K562 (cell line): ENCODE data around the gene TINAGL1. TPM values are rescaled to one million over a fixed set of nuclear protein-coding genes. Genes with fewer than 3 reads are reported as not detected.

Experiments used
- ATAC-seq: fragments of 200-7000 bp; cut with Tn5 transposase; 3 replicates; pipeline ENCODE4 v1.9.1; 2020; ENCODE audit warnings: moderate library complexity
- BruUV-seq: library from RNA; stranded (reverse); fragments of 400-500 nt; replicated peaks from 2 replicates; lab custom pipeline; 2021; lab: Mats Ljungman, UMichigan
- CTCF ChIA-PET: fragments of 300-600 bp; formaldehyde crosslinking; extraction: SDS; loops from one replicate; lab custom pipeline; 2021; ENCODE audit warnings: low intra/inter-chr PET ratio; lab: Yijun Ruan, JAX
- POLR2A ChIA-PET: fragments of 300-600, 350-650 bp; sonication (Branson Sonifier 250); formaldehyde crosslinking; extraction: SDS; loops from one replicate; lab custom pipeline; 2021; ENCODE audit warnings: antibody characterized with exemption, inconsistent platforms; lab: Yijun Ruan, JAX
- DNase-seq, 4 experiments: peaks; one replicate each; pipeline versions ENCODE4 v3.0.0 to v3.0.0-alpha.2; 2011 to 2018; ENCODE audit warnings: low spot score in 3 of 4, mixed read lengths in 3 of 4; ENCODE audit errors: extremely low read depth in 1 of 4
- FAIRE-seq: peaks from 2 replicates; lab custom pipeline; 2011; peaks lifted over from hg19 to GRCh38; lab: Jason Lieb, UNC
- H2AFZ ChIP-seq: 2 replicates; pipeline ENCODE4 v1.6.0; 2011; ENCODE audit warnings: low read depth, low read length, control low read depth, inconsistent platforms
- H3K27ac ChIP-seq: fragments of 200-600 bp; 3 replicates; pipeline ENCODE4 v1.8.0; 2011; ENCODE audit warnings: low read depth, mild to moderate bottlenecking, control low read depth, inconsistent platforms, low read length, moderate library complexity, mixed read lengths; ENCODE audit errors: extremely low read depth
- H3K27me3 ChIP-seq, 2 experiments: fragments of 300-600 bp in 1 of 2; 2 replicates in 1 of 2; 3 replicates in 1 of 2; pipeline versions ENCODE4 v1.6.0 to v1.8.0; 2011; ENCODE audit warnings: inconsistent platforms in 2 of 2, low read length in 2 of 2, mild to moderate bottlenecking in 1 of 2, mixed read lengths in 1 of 2, moderate library complexity in 1 of 2; ENCODE audit not compliant: control insufficient read depth in 2 of 2, insufficient read depth in 2 of 2
- H3K36me3 ChIP-seq: fragments of 300-600 bp; 3 replicates; pipeline ENCODE4 v1.8.0; 2011; ENCODE audit warnings: mild to moderate bottlenecking, low read length, inconsistent platforms; ENCODE audit not compliant: control insufficient read depth, insufficient read depth
- H3K4me1 ChIP-seq, 2 experiments: fragments of 200-600 bp in 1 of 2; replicated peaks in 1 of 2; 2 replicates in 1 of 2; 3 replicates in 1 of 2; pipeline versions ENCODE4 v1.5.1 to v1.8.0; 2011; ENCODE audit warnings: inconsistent platforms in 2 of 2, low read length in 2 of 2, mild to moderate bottlenecking in 1 of 2, mixed read lengths in 1 of 2, moderate library complexity in 1 of 2; ENCODE audit not compliant: control insufficient read depth in 2 of 2, insufficient read depth in 2 of 2
- H3K4me2 ChIP-seq: 2 replicates; pipeline ENCODE4 v1.6.1; 2011; ENCODE audit warnings: low read length, control low read depth, inconsistent platforms, mixed read lengths; ENCODE audit not compliant: insufficient read depth
- H3K4me3 ChIP-seq: fragments of 200-600 bp; sonication (generic), shearing (Covaris generic); 2 replicates; pipeline ENCODE4 v1.5.1; 2016; ENCODE audit warnings: control low read depth, inconsistent platforms
- H3K79me2 ChIP-seq: fragments of 200-600 bp; 3 replicates; pipeline ENCODE4 v1.8.0; 2011; ENCODE audit warnings: low read length, inconsistent platforms; ENCODE audit not compliant: control insufficient read depth, insufficient read depth
- H3K9ac ChIP-seq, 2 experiments: 2 replicates each; pipeline versions ENCODE4 v1.6.0 to v1.6.1; 2011; ENCODE audit warnings: low read depth in 2 of 2, low read length in 2 of 2, control low read depth in 1 of 2, inconsistent platforms in 1 of 2, mild to moderate bottlenecking in 1 of 2, mixed read lengths in 1 of 2; ENCODE audit not compliant: insufficient read depth in 1 of 2
- H3K9me1 ChIP-seq: one replicate; pipeline ENCODE4 v1.6.0; 2011; ENCODE audit warnings: inconsistent platforms, mild to moderate bottlenecking, low read length, moderate library complexity; ENCODE audit not compliant: control insufficient read depth, insufficient read depth
- H3K9me3 ChIP-seq: replicated peaks from 2 replicates; pipeline ENCODE4 v1.5.1; 2011; ENCODE audit warnings: low read depth, low read length, inconsistent platforms; ENCODE audit not compliant: control insufficient read depth, insufficient read depth
- H4K20me1 ChIP-seq: replicated peaks from 2 replicates; pipeline ENCODE4 v1.6.1; 2011; ENCODE audit warnings: low read length, inconsistent platforms, mixed read lengths; ENCODE audit not compliant: control insufficient read depth, insufficient read depth
- CREB3L1 ChIP-seq: fragments of 450-650 bp; IDR thresholded peaks from 2 replicates; pipeline ENCODE4 v1.6.1; 2014; ENCODE audit warnings: low read depth, mild to moderate bottlenecking, moderate library complexity, borderline replicate concordance
- LCOR ChIP-seq: sonication (generic); formaldehyde crosslinking; IDR thresholded peaks from 2 replicates; pipeline ENCODE4 v1.8.0; 2022; ENCODE audit warnings: mild to moderate bottlenecking, missing genetic modification reagents
- MTA3 ChIP-seq: fragments of 450-650 bp; formaldehyde crosslinking; IDR thresholded peaks from 2 replicates; pipeline ENCODE4 v1.6.1; 2017; ENCODE audit warnings: mild to moderate bottlenecking, borderline replicate concordance
- ZNF146 ChIP-seq: IDR thresholded peaks from one replicate; pipeline ENCODE4 v1.6.1; 2018; ENCODE audit warnings: missing compliant biosample characterization; ENCODE audit not compliant: unreplicated experiment
- WGBS: fragments of 100-300 bp; shearing (Covaris generic); methylation state at CpG from one replicate; pipeline ENCODE4 v1.1.6; 2016; ENCODE audit warnings: low coverage, mixed read lengths; ENCODE audit not compliant: insufficient coverage; ENCODE audit errors: missing lambda C conversion rate; 5-methylcytosine and 5-hydroxymethylcytosine counted together
- in situ Hi-C: fragments of 300-500 bp; cut with MboI; formaldehyde crosslinking; loops from 4 replicates; pipeline ENCODE4 v1.15.0; 2018; ENCODE audit warnings: inconsistent platforms, mixed read lengths
- intact Hi-C: fragments of 100-400 bp; cut with micrococcal nuclease; formaldehyde crosslinking; loops from 2 replicates; pipeline ENCODE4 v1.14.2; 2022
- polyA plus RNA-seq, 8 experiments: library from polyadenylated mRNA; depleted of rRNA in 4 of 8; stranded (reverse) in 5 of 8; unstranded in 3 of 8; fragments of >200 nt; fragmentation: Nextera tagmentation in 2 of 8; fragmentation: Illumina TruSeq in 1 of 8; extraction: Ambion mirVana in 2 of 8; extraction: Trizol in 1 of 8; gene quantifications; 2 replicates each; pipeline versions ENCODE4 v1.2.1 to v1.2.3, GENCODE V29; 2011 to 2014; ENCODE audit warnings: inconsistent platforms in 1 of 8, missing spikeins in 1 of 8
- total RNA-seq, 7 experiments: library from RNA; depleted of rRNA in 6 of 7; stranded (reverse); fragments of >200 nt in 6 of 7; fragmentation: Illumina TruSeq in 2 of 7; extraction: Trizol in 2 of 7; gene quantifications; 2 replicates each; pipeline versions ENCODE4 v1.2.1 to v1.2.3, GENCODE V29; 2011 to 2021; ENCODE audit warnings: low replicate concordance in 1 of 7
- TF ChIP-seq, protein P1 (sequence below): fragments of 450-650 bp; IDR thresholded peaks from 2 replicates; pipeline ENCODE4 v1.6.1; 2016; ENCODE audit warnings: low read depth

The TINAGL1 gene
- total and polyA plus RNA-seq, 9 of the 15 experiments (the other 6 are each of a cell fraction or from before 2014, with no cell fraction given): 0.04 to 1.2 (median 0.07) TPM; not detected in 4

GRCh38 chr1:31602081-31602480 lies 25.8 kb downstream of the TINAGL1 start:
- Histone ChIP-seq H2AFZ (no peak overlapping the region), H3K4me3 (no peak overlapping the region), H3K9ac (no peak overlapping the region), H3K79me2 (no peaks in the 10 kb centered on the region), H3K27me3 (peaks cover 17 to 18% of the 10 kb centered on the region in 2 experiments; a peak in 4 of 5 replicates), H4K20me1 (no peaks in the 10 kb centered on the region), H3K9me1 (no peaks in the 10 kb centered on the region), H3K9me3 (no peaks in the 10 kb centered on the region), H3K27ac (no peak overlapping the region), H3K36me3 (no peaks in the 10 kb centered on the region), H3K4me1 (no peaks in the 10 kb centered on the region)
- intact Hi-C loops (no loop called here), in situ Hi-C loops (no loop called here)
- no peak for FAIRE-seq
- CTCF ChIA-PET: no interaction called here
- POLR2A ChIA-PET: interaction anchor here (0.7 kb wide), 1 partner anchor 156 kb away, joined by 6 read pairs; no protein-coding TSS in a partner anchor
- WGBS: 0% methylated on average over 2 of the region's 2 CpGs
- no peak for DNase-seq
- BruUV-seq: no TSS peak
- TF ChIP-seq LCOR (CRISPR knock-in tag) (no peak), CREB3L1 (no peak), ZNF146 (CRISPR knock-in tag) (peak; percentile 34)
- TF ChIP-seq, all 486 proteins: peak for 1
- no peak for ATAC-seq
- no peak overlapping the region for H3K4me2 ChIP-seq

- Histone ChIP-seq H3K4me2 (no peak overlapping the region), H3K9me3 (no peaks in the 10 kb centered on the region), H3K4me1 (no peaks in the 10 kb centered on the region), H3K36me3 (no peaks in the 10 kb centered on the region), H3K79me2 (no peaks in the 10 kb centered on the region), H3K9me1 (no peaks in the 10 kb centered on the region), H3K27me3 (peaks cover 23 to 25% of the 10 kb centered on the region in 2 experiments), H3K27ac (no peak overlapping the region), H3K9ac (no peak overlapping the region), H4K20me1 (no peaks in the 10 kb centered on the region), H3K4me3 (no peak overlapping the region), H2AFZ (no peak overlapping the region)
- FAIRE-seq (no peak), DNase-seq (peak in 1 of 4 experiments; percentile 17), ATAC-seq (no peak)
- WGBS: 3% methylated on average over 4 of the region's 4 CpGs
- POLR2A ChIA-PET: interaction anchor here (0.6 kb wide), 1 partner anchor 56 kb away, joined by 3 read pairs; no protein-coding TSS in a partner anchor
- in situ Hi-C loops: no loop called here
- intact Hi-C loops: no loop called here
- BruUV-seq: no TSS peak
- CTCF ChIA-PET: no interaction called here
- TF ChIP-seq MTA3: no peak
- TF ChIP-seq, protein P1, sequence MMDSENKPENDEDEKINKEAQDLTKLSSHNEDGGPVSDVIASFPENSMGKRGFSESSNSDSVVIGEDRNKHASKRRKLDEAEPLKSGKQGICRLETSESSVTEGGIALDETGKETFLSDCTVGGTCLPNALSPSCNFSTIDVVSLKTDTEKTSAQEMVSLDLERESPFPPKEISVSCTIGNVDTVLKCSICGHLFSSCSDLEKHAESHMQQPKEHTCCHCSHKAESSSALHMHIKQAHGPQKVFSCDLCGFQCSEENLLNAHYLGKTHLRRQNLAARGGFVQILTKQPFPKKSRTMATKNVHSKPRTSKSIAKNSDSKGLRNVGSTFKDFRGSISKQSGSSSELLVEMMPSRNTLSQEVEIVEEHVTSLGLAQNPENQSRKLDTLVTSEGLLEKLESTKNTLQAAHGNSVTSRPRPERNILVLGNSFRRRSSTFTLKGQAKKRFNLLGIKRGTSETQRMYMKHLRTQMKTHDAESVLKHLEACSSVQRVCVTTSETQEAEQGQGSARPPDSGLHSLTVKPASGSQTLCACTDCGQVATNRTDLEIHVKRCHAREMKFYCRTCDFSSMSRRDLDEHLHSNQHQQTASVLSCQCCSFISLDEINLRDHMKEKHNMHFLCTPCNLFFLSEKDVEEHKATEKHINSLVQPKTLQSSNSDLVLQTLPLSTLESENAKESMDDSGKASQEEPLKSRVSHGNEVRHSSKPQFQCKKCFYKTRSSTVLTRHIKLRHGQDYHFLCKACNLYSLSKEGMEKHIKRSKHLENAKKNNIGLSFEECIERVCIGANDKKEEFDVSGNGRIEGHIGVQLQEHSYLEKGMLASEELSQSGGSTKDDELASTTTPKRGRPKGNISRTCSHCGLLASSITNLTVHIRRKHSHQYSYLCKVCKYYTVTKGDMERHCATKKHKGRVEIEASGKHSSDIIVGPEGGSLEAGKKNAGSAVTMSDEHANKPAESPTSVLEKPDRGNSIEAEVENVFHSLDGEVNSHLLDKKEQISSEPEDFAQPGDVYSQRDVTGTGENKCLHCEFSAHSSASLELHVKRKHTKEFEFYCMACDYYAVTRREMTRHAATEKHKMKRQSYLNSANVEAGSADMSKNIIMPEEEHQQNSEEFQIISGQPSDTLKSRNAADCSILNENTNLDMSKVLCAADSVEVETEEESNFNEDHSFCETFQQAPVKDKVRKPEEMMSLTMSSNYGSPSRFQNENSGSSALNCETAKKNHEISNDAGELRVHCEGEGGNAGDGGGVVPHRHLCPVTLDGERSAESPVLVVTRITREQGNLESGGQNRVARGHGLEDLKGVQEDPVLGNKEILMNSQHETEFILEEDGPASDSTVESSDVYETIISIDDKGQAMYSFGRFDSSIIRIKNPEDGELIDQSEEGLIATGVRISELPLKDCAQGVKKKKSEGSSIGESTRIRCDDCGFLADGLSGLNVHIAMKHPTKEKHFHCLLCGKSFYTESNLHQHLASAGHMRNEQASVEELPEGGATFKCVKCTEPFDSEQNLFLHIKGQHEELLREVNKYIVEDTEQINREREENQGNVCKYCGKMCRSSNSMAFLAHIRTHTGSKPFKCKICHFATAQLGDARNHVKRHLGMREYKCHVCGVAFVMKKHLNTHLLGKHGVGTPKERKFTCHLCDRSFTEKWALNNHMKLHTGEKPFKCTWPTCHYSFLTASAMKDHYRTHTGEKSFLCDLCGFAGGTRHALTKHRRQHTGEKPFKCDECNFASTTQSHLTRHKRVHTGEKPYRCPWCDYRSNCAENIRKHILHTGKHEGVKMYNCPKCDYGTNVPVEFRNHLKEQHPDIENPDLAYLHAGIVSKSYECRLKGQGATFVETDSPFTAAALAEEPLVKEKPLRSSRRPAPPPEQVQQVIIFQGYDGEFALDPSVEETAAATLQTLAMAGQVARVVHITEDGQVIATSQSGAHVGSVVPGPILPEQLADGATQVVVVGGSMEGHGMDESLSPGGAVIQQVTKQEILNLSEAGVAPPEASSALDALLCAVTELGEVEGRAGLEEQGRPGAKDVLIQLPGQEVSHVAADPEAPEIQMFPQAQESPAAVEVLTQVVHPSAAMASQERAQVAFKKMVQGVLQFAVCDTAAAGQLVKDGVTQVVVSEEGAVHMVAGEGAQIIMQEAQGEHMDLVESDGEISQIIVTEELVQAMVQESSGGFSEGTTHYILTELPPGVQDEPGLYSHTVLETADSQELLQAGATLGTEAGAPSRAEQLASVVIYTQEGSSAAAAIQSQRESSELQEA: no peak
These were observed 29.7 kb downstream of the TINAGL1 start for GRCh38 chr1:31605908-31606427.
